Activated CD8-positive, alpha-beta memory T cell treated with anti-CD3 and anti-CD28 coated beads for 24 hours (primary cell): ENCODE data around the gene BUD23.
"Not testable (repeated sequence)": the region's sequence is repeated elsewhere in the genome, so short reads cannot be mapped to it uniquely, and the experiment has no call there.

Source experiments
- DNase-seq: peaks from one replicate; pipeline ENCODE4 v3.0.0-alpha.2; 2020

Gene BUD23

GRCh38 chr7:73701357-73701995, 18.1 kb downstream of the BUD23 start:
- no peak for DNase-seq

GRCh38 chr7:73702226-73702625, 18.8 kb downstream of the BUD23 start:
- DNase-seq, result no peak

GRCh38 chr7:73702665-73703064, 19.3 kb downstream of the BUD23 start:
- DNase-seq, result no peak

- no peak for DNase-seq
Measured at GRCh38 chr7:73703225-73703624, 19.8 kb downstream of the BUD23 start.

GRCh38 chr7:73703757-73704639, 20.6 kb downstream of the BUD23 start:
- DNase-seq, result no peak

- DNase-seq, result no peak
Measured at GRCh38 chr7:73704640-73705550, 21.5 kb downstream of the BUD23 start.

- no peak for DNase-seq
Measured at GRCh38 chr7:73705551-73705920, 22.1 kb downstream of the BUD23 start.

- DNase-seq, result no peak
Measured at GRCh38 chr7:73706126-73707044, 23.0 kb downstream of the BUD23 start.

- DNase-seq, result no peak
Measured at GRCh38 chr7:73707045-73707631, 23.7 kb downstream of the BUD23 start.

- DNase-seq, result no peak
Measured at GRCh38 chr7:73708961-73709549, 25.7 kb downstream of the BUD23 start.

GRCh38 chr7:73712773-73713172, 29.4 kb downstream of the BUD23 start:
- DNase-seq, result no peak

GRCh38 chr7:73713319-73713718, 29.9 kb downstream of the BUD23 start:
- DNase-seq, result not testable (repeated sequence)

GRCh38 chr7:73715648-73716317, 32.4 kb downstream of the BUD23 start:
- no peak for DNase-seq

GRCh38 chr7:73716318-73716890, 33.0 kb downstream of the BUD23 start:
- no peak for DNase-seq

GRCh38 chr7:73717025-73717807, 33.8 kb downstream of the BUD23 start:
- DNase-seq, result no peak

GRCh38 chr7:73717991-73718405, 34.6 kb downstream of the BUD23 start:
- peak; percentile 89 for DNase-seq

- DNase-seq, result peak; percentile 71
Measured at GRCh38 chr7:73718438-73718881, 35.1 kb downstream of the BUD23 start.

GRCh38 chr7:73718905-73719805, 35.8 kb downstream of the BUD23 start, which contains the start of gene STX1A:
Gene STX1A, minus strand, starts transcription at chr7:73719669. Its CDS starts 38 bp downstream, at chr7:73719631.
- peak; percentile 87 for DNase-seq
